Measurements from ENCODE around the gene DUSP15.

GRCh38 chr20:31836853-31837608 lies 33.3 kb downstream of the DUSP15 start:
- no peak for TF ChIP-seq CTCF (IDR thresholded peaks at IDR 0.05; ENCODE audit: low read depth, low read length, missing input control)
- no peak for TF ChIP-seq REST (IDR thresholded peaks at IDR 0.05)
- TF ChIP-seq, protein P1, sequence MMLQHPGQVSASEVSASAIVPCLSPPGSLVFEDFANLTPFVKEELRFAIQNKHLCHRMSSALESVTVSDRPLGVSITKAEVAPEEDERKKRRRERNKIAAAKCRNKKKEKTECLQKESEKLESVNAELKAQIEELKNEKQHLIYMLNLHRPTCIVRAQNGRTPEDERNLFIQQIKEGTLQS (IDR thresholded peaks at IDR 0.05): no peak
- TF ChIP-seq FOXA1 (IDR thresholded peaks at IDR 0.05): no peak
- TF ChIP-seq RAD21 (IDR thresholded peaks at IDR 0.05): no peak
- TF ChIP-seq HNF4A (conservative IDR thresholded peaks at IDR 0.05): no peak
- TF ChIP-seq ZBTB33 (IDR thresholded peaks at IDR 0.05): no peak
- TF ChIP-seq YY1 (IDR thresholded peaks at IDR 0.05): no peak
- TF ChIP-seq, protein P2, sequence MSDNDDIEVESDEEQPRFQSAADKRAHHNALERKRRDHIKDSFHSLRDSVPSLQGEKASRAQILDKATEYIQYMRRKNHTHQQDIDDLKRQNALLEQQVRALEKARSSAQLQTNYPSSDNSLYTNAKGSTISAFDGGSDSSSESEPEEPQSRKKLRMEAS (IDR thresholded peaks at IDR 0.05): no peak
